Uterus (tissue), 4 donors: ENCODE results near the gene PIGR. TPM values are rescaled to one million over a fixed set of nuclear protein-coding genes. Genes with fewer than 3 reads are reported as not detected.

ENCODE experiments used
- DNase-seq, 2 donors: peaks; one replicate each; pipeline ENCODE4 v3.0.0-alpha.2; 2019 to 2020
- H3K27ac ChIP-seq, 2 donors: fragments of 200-600 bp; sonication (generic); 1 replicate in 1 of 2; 2 replicates in 1 of 2; pipeline ENCODE4 v1.5.1; 2016 to 2018
- H3K27me3 ChIP-seq, 2 donors: fragments of 200-600 bp; sonication (generic); one replicate each; pipeline ENCODE4 v1.5.1; 2018 to 2019; ENCODE audit warnings: control low read depth in 1 of 2
- H3K36me3 ChIP-seq, 2 donors: fragments of 200-600 bp; sonication (generic); one replicate each; pipeline ENCODE4 v1.5.1; 2019; ENCODE audit warnings: control low read depth in 1 of 2
- H3K4me1 ChIP-seq, 2 donors: fragments of 200-600 bp; sonication (generic); one replicate each; pipeline ENCODE4 v1.5.1; 2018 to 2019; ENCODE audit warnings: control low read depth in 1 of 2
- H3K4me3 ChIP-seq, 2 donors: fragments of 200-600 bp; sonication (generic); 1 replicate in 1 of 2; 2 replicates in 1 of 2; pipeline ENCODE4 v1.5.1; 2018 to 2019; ENCODE audit warnings: mild to moderate bottlenecking in 1 of 2
- H3K9me3 ChIP-seq, 2 donors: fragments of 200-600 bp; sonication (generic); one replicate each; pipeline ENCODE4 v1.5.1; 2019; ENCODE audit warnings: control low read depth in 1 of 2
- POLR2A ChIP-seq, 2 donors: fragments of 450-650 bp; IDR thresholded peaks; one replicate each; pipeline ENCODE4 v1.6.1; 2016; ENCODE audit warnings: antibody characterized with exemption in 2 of 2, mild to moderate bottlenecking in 1 of 2, moderate library complexity in 1 of 2
- intact Hi-C: fragments of 100-400 bp; cut with DNase I; formaldehyde crosslinking; loops from one replicate; pipeline ENCODE4 v1.15.1; 2023; ENCODE audit warnings: low total_unique reads
- total RNA-seq, 4 donors: library from RNA; depleted of rRNA in 3 of 4; stranded (reverse); fragments of >200 nt in 3 of 4; gene quantifications; one replicate each; pipeline versions ENCODE4 v1.1.0 to v1.2.4, GENCODE V29; 2014 to 2023
- TF ChIP-seq, protein P1 (sequence below), 4 experiments: fragments of 200-600 bp in 2 of 4; fragments of 450-650 bp in 2 of 4; sonication (generic) in 2 of 4; IDR thresholded peaks; one replicate each; pipeline ENCODE4 v1.5.1; 2016 to 2019; ENCODE audit warnings: antibody characterized with exemption in 4 of 4, mild to moderate bottlenecking in 2 of 4, moderate library complexity in 1 of 4
- donor health status: DM: yes; HTN: yes; CAD: no.

PIGR gene
- total RNA-seq, 4 donors from 2014 or later: 0.69 to 7.1 (median 3.1) TPM

DNA sequence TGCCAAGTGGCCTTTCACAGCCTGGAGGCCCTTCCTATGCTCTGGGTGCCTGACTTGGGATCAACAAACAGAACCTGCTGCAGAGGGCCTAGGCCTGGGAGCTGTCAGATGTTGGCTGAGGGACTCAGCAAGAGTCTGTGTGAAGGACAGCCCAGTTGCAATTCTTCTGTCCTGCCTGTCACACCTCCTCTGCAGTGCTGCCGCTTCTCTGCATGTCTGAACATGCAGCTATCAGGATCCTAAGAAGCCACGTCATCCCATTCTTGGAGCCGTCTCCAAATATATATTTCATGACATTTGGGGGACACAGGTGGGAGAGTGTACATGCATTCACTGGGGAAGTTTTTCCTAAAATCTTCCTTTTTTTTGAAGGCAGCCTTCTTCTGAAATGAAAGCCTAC, 15.4 kb upstream of the PIGR start:
- no peaks in the 10 kb centered on the region for H3K9me3 ChIP-seq
- no peak overlapping the region for H3K4me3 ChIP-seq
- no peak overlapping the region for H3K27ac ChIP-seq
- DNase-seq: no peak
- TF ChIP-seq POLR2A (IDR thresholded peaks at IDR 0.05): no peak
- TF ChIP-seq, protein P1, sequence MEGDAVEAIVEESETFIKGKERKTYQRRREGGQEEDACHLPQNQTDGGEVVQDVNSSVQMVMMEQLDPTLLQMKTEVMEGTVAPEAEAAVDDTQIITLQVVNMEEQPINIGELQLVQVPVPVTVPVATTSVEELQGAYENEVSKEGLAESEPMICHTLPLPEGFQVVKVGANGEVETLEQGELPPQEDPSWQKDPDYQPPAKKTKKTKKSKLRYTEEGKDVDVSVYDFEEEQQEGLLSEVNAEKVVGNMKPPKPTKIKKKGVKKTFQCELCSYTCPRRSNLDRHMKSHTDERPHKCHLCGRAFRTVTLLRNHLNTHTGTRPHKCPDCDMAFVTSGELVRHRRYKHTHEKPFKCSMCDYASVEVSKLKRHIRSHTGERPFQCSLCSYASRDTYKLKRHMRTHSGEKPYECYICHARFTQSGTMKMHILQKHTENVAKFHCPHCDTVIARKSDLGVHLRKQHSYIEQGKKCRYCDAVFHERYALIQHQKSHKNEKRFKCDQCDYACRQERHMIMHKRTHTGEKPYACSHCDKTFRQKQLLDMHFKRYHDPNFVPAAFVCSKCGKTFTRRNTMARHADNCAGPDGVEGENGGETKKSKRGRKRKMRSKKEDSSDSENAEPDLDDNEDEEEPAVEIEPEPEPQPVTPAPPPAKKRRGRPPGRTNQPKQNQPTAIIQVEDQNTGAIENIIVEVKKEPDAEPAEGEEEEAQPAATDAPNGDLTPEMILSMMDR (IDR thresholded peaks at IDR 0.05): no peak
- H3K27me3 ChIP-seq: no peaks in the 10 kb centered on the region
- intact Hi-C loops: no loop called here
- H3K4me1 ChIP-seq: no peaks in the 10 kb centered on the region
- H3K36me3 ChIP-seq: no peaks in the 10 kb centered on the region

DNA sequence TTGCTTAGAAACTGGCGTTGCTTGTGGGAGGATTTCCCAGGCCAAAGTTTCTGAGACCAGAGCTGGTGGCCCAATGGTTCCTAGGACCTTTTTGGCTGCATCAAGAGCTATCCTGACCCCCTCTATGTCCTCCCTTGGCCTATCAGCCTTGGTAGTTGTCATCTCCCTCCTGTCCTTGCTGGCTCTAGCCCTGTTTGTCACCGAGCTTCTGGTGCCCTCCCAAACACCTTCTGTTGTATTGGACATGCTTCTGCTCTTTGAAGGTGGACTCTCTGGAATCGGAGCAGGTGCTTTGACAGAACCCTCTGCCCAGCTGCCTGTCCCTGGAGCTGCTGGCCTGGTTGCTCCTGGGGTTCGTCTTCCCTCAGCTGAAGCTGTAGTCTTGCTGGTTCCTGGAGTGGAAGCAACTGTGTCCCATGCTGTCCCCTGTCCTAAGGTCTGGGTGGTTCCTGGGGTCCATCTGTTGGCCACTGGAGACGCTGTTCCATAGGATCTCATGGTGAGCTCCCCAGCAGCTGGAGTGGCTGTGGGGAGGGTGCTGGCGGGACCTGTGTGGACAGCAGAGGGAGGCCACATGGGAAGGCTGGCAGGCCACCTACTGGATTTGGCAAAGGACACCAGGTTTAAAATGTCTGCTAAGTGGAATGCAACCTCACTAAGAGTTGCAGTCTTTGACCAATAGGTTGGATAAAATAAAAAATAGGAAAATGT, 14.6 kb upstream of the PIGR start:
- H3K27ac ChIP-seq: no peak overlapping the region
- TF ChIP-seq POLR2A (IDR thresholded peaks at IDR 0.05): no peak
- TF ChIP-seq, protein P1 (IDR thresholded peaks at IDR 0.05): no peak
- no peaks in the 10 kb centered on the region for H3K27me3 ChIP-seq
- intact Hi-C loops: no loop called here
- DNase-seq: no peak
- no peak overlapping the region for H3K4me3 ChIP-seq
- H3K9me3 ChIP-seq: no peaks in the 10 kb centered on the region
- no peaks in the 10 kb centered on the region for H3K4me1 ChIP-seq
- no peaks in the 10 kb centered on the region for H3K36me3 ChIP-seq

- no peaks in the 10 kb centered on the region for H3K27me3 ChIP-seq
- no peaks in the 10 kb centered on the region for H3K4me1 ChIP-seq
- no peak for DNase-seq
- H3K4me3 ChIP-seq: no peak overlapping the region
- H3K9me3 ChIP-seq: no peaks in the 10 kb centered on the region
- TF ChIP-seq POLR2A (IDR thresholded peaks at IDR 0.05): no peak
- TF ChIP-seq, protein P1 (IDR thresholded peaks at IDR 0.05): no peak
- H3K36me3 ChIP-seq: no peaks in the 10 kb centered on the region
- intact Hi-C loops: no loop called here
- no peak overlapping the region for H3K27ac ChIP-seq
These were observed 11.9 kb upstream of the PIGR start for GRCh38 chr1:206958144-206958543.

- Histone ChIP-seq H3K4me3 (no peak overlapping the region), H3K4me1 (no peaks in the 10 kb centered on the region), H3K27ac (no peak overlapping the region), H3K9me3 (no peaks in the 10 kb centered on the region), H3K36me3 (no peaks in the 10 kb centered on the region), H3K27me3 (no peaks in the 10 kb centered on the region)
- intact Hi-C loops: no loop called here
- TF ChIP-seq POLR2A (IDR thresholded peaks at IDR 0.05): no peak
- TF ChIP-seq, protein P1 (IDR thresholded peaks at IDR 0.05): no peak
- no peak for DNase-seq
These were observed 11.4 kb upstream of the PIGR start for GRCh38 chr1:206957639-206958038.

DNA sequence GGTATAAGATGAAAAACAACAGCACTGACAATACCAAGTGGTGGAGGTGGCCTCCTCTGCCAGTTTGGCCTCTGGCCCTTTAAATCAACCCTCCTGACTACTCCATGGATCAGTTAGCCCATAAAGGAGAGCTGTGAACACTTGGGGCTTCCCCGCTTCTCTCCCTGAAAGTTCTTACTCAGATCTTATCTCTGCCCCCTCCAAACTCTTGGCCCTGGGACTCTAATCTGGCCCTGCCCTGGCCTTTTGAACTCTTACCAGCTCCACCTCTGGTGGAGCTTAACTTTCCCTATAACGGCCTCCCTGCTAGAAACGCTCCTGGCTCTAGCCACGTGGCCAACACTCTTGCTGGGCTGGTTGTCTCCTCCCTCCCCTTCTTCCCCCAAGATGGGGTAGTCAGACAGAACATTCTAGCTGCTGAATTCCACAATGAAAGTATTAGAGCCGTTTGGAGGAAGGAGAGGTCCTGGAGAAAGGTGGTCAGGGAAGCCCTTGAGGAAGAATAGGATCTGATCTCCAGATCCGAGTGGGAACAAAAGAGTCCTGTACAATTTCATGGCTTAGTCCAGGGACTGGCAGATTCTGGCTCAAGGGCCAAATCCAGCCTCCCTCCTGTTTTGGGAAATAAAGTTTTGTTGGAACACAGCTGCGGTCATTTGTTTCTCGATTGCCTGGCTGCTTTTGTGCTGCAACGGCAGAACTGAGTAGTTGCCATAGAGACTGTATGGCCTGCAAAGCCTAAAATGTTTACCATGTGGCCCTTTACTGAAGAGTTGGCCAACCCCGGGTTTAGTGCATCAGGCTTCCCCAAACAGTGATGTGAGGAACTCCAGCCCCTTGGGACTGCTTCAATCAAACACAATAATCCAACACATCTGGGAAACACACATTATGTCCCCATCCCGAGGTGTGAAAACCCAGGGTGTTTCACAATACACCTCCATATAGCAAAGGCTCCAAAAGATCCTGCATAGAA, 9.5 kb upstream of the PIGR start:
- Histone ChIP-seq H3K36me3 (no peaks in the 10 kb centered on the region), H3K9me3 (no peaks in the 10 kb centered on the region), H3K4me1 (no peaks in the 10 kb centered on the region), H3K27ac (no peak overlapping the region), H3K4me3 (no peak overlapping the region), H3K27me3 (no peaks in the 10 kb centered on the region)
- TF ChIP-seq, protein P1 (IDR thresholded peaks at IDR 0.05): no peak
- TF ChIP-seq POLR2A (IDR thresholded peaks at IDR 0.05): no peak
- DNase-seq: no peak
- intact Hi-C loops: no loop called here
